ENCODE measurements around the gene TOMM5.
"Not testable (repeated sequence)": the region's sequence is repeated elsewhere in the genome, so short reads cannot be mapped to it uniquely, and the experiment has no call there.

Gene TOMM5

GRCh38 chr9:37611014-37611413, 18.6 kb upstream of the TOMM5 start:
- no peak for DNase-seq

GRCh38 chr9:37609735-37610397, 17.5 kb upstream of the TOMM5 start:
- no peak for DNase-seq

- no peak for DNase-seq
Measured at GRCh38 chr9:37608250-37608649, 15.9 kb upstream of the TOMM5 start.

GRCh38 chr9:37604296-37604695, 11.9 kb upstream of the TOMM5 start:
- DNase-seq, result no peak

- no peak for DNase-seq
Measured at GRCh38 chr9:37602817-37603216, 10.4 kb upstream of the TOMM5 start.

- not testable (repeated sequence) for DNase-seq
Measured at GRCh38 chr9:37602061-37602460, 9.7 kb upstream of the TOMM5 start.

- no peak for DNase-seq
Measured at GRCh38 chr9:37596504-37596903, 4.1 kb upstream of the TOMM5 start.

- DNase-seq, result no peak
Measured at GRCh38 chr9:37593883-37594448, 1.6 kb upstream of the TOMM5 start.

- no peak for DNase-seq
Measured at GRCh38 chr9:37587521-37587920, 4.9 kb downstream of the TOMM5 start.

- DNase-seq, result no peak
Measured at GRCh38 chr9:37583522-37584121, 8.8 kb downstream of the TOMM5 start.

- peak in 1 of 5 donors; percentile 30 for DNase-seq
Measured at GRCh38 chr9:37582548-37583157, 9.7 kb downstream of the TOMM5 start.

- peak; percentile 9 to 52 (median 26) for DNase-seq
Measured at GRCh38 chr9:37575921-37576721, 16.3 kb downstream of the TOMM5 start, which contains the start of gene FBXO10. FBXO10 (minus strand) TSS chr9:37576380; CDS start chr9:37541768, 34,612 bp downstream.

- no peak for DNase-seq
Measured at GRCh38 chr9:37575511-37575914, 16.9 kb downstream of the TOMM5 start.

GRCh38 chr9:37575001-37575400, 17.4 kb downstream of the TOMM5 start:
- DNase-seq, result no peak

- no peak for DNase-seq
Measured at GRCh38 chr9:37574241-37574721, 18.1 kb downstream of the TOMM5 start.

- no peak for DNase-seq
Measured at GRCh38 chr9:37571282-37571681, 21.1 kb downstream of the TOMM5 start.

GRCh38 chr9:37566716-37567115, 25.7 kb downstream of the TOMM5 start:
- DNase-seq, result no peak

- no peak for DNase-seq
Measured at GRCh38 chr9:37565661-37566618, 26.5 kb downstream of the TOMM5 start.

GRCh38 chr9:37564916-37565315, 27.5 kb downstream of the TOMM5 start:
- DNase-seq, result no peak

- no peak for DNase-seq
Measured at GRCh38 chr9:37563806-37564513, 28.4 kb downstream of the TOMM5 start.

- DNase-seq, result no peak
Measured at GRCh38 chr9:37562826-37563225, 29.6 kb downstream of the TOMM5 start.
